Stimulated activated naive B cell treated with anti-CD40 and anti-IgM and Interleukin-4, amounts not matched to agents 10 μg/mL and 1 μg/mL and 100 μg/mL, for 72 hours (primary cell): Measurements from ENCODE around the gene RALBP1.
"Not testable (repeated sequence)": the region's sequence is repeated elsewhere in the genome, so short reads cannot be mapped to it uniquely, and the experiment has no call there.

Experiments
- ATAC-seq, 2 donors: fragments of 150-1000 bp; cut with Tn5 transposase; replicated peaks; 2 replicates each; pipeline ENCODE4 v1.10.0; 2021; ENCODE audit warnings: moderate library complexity in 1 of 2
- DNase-seq: peaks from one replicate; pipeline ENCODE4 v3.0.0; 2021
- H3K27ac Mint-ChIP-seq: one replicate; pipeline ENCODE4 v1.8.0; 2022; ENCODE audit warnings: mild to moderate bottlenecking, mixed read lengths
- H3K27me3 Mint-ChIP-seq, 2 donors: one replicate each; pipeline ENCODE4 v1.8.0; 2022; ENCODE audit warnings: mixed read lengths in 2 of 2
- H3K36me3 Mint-ChIP-seq, 2 donors: one replicate each; pipeline ENCODE4 v1.8.0; 2022; ENCODE audit warnings: mixed read lengths in 2 of 2, mild to moderate bottlenecking in 1 of 2
- H3K4me1 Mint-ChIP-seq, 2 donors: one replicate each; pipeline ENCODE4 v1.8.0; 2022; ENCODE audit warnings: mixed read lengths in 2 of 2, mild to moderate bottlenecking in 1 of 2
- H3K4me3 Mint-ChIP-seq, 2 donors: one replicate each; pipeline ENCODE4 v1.8.0; 2022; ENCODE audit warnings: mild to moderate bottlenecking in 2 of 2, mixed read lengths in 2 of 2, moderate library complexity in 1 of 2
- H3K9me3 Mint-ChIP-seq, 2 donors: one replicate each; pipeline ENCODE4 v1.8.0; 2022; ENCODE audit warnings: mixed read lengths in 2 of 2, mild to moderate bottlenecking in 1 of 2

Gene RALBP1

GRCh38 chr18:9474983-9475642 lies at the start of gene RALBP1:
RALBP1 (plus strand) TSS chr18:9475513; CDS start chr18:9513046, 37,533 bp downstream.
- Mint-ChIP-seq H3K27me3 (peaks cover 0 to 4% of the 10 kb centered on the region in 2 donors), H3K4me1 (peaks cover 17 to 25% of the 10 kb centered on the region in 2 donors), H3K9me3 (no peaks in the 10 kb centered on the region), H3K4me3 (peak within 1 kb of the TSS; percentile 96 to 99), H3K27ac (peak within 1 kb of the TSS; percentile 99), H3K36me3 (peaks cover 3 to 24% of the 10 kb centered on the region in 2 donors)
- DNase-seq = peak; percentile 99
- ATAC-seq = peak; percentile 96 to 98

GRCh38 chr18:9426753-9427152 lies 48.6 kb upstream of the RALBP1 start:
- Mint-ChIP-seq H3K27ac (no peak overlapping the region), H3K36me3 (peaks cover 0 to 3% of the 10 kb centered on the region in 2 donors), H3K9me3 (no peaks in the 10 kb centered on the region), H3K4me3 (no peak overlapping the region), H3K4me1 (no peaks in the 10 kb centered on the region), H3K27me3 (no peaks in the 10 kb centered on the region)
- ATAC-seq = no peak
- DNase-seq = no peak

- H3K27me3 Mint-ChIP-seq = peaks cover 0 to 2% of the 10 kb centered on the region in 2 donors
- peaks cover 1 to 2% of the 10 kb centered on the region in 2 donors for H3K9me3 Mint-ChIP-seq
- peaks cover 1 to 3% of the 10 kb centered on the region in 2 donors for H3K4me1 Mint-ChIP-seq
- no peak for DNase-seq
- no peak for ATAC-seq
- peaks cover 1 to 5% of the 10 kb centered on the region in 2 donors for H3K36me3 Mint-ChIP-seq
- no peak overlapping the region for H3K27ac Mint-ChIP-seq
- H3K4me3 Mint-ChIP-seq = no peak overlapping the region
Measured at GRCh38 chr18:9428301-9428706, 47.0 kb upstream of the RALBP1 start.

GRCh38 chr18:9428862-9429661 lies 46.3 kb upstream of the RALBP1 start:
- DNase-seq = no peak
- no peak overlapping the region for H3K27ac Mint-ChIP-seq
- H3K27me3 Mint-ChIP-seq = peaks cover 0 to 4% of the 10 kb centered on the region in 2 donors
- peaks cover 6 to 9% of the 10 kb centered on the region in 2 donors for H3K4me1 Mint-ChIP-seq
- peaks cover 5 to 8% of the 10 kb centered on the region in 2 donors for H3K36me3 Mint-ChIP-seq
- no peak overlapping the region for H3K4me3 Mint-ChIP-seq
- no peak for ATAC-seq
- H3K9me3 Mint-ChIP-seq = peaks cover 3 to 4% of the 10 kb centered on the region in 2 donors

GRCh38 chr18:9429662-9429993 lies 45.7 kb upstream of the RALBP1 start:
- ATAC-seq = no peak
- no peak for DNase-seq

GRCh38 chr18:9430315-9430714 lies 45.0 kb upstream of the RALBP1 start:
- H3K27ac Mint-ChIP-seq, H3K27me3 Mint-ChIP-seq, H3K4me3 Mint-ChIP-seq, ATAC-seq, DNase-seq, H3K9me3 Mint-ChIP-seq, H3K36me3 Mint-ChIP-seq: not testable (repeated sequence)
- peaks cover 6 to 16% of the 10 kb centered on the region in 2 donors for H3K4me1 Mint-ChIP-seq

More at GRCh38 chr18:9429662-9429993, 45.7 kb upstream of the RALBP1 start:
- peaks cover 5 to 8% of the 10 kb centered on the region in 2 donors for H3K36me3 Mint-ChIP-seq
- no peak overlapping the region for H3K27ac Mint-ChIP-seq
- peaks cover 6 to 15% of the 10 kb centered on the region in 2 donors for H3K4me1 Mint-ChIP-seq
- H3K27me3 Mint-ChIP-seq = peaks cover 0 to 4% of the 10 kb centered on the region in 2 donors
- H3K4me3 Mint-ChIP-seq = no peak overlapping the region
- H3K9me3 Mint-ChIP-seq = peaks cover 3 to 4% of the 10 kb centered on the region in 2 donors

- Mint-ChIP-seq H3K36me3 (peaks cover 5 to 8% of the 10 kb centered on the region in 2 donors), H3K27me3 (peaks cover 0 to 4% of the 10 kb centered on the region in 2 donors)
- ATAC-seq = no peak
Measured at GRCh38 chr18:9431296-9431695, 44.0 kb upstream of the RALBP1 start.

GRCh38 chr18:9433122-9433521 lies 42.2 kb upstream of the RALBP1 start:
- DNase-seq, H3K27ac Mint-ChIP-seq, H3K36me3 Mint-ChIP-seq, ATAC-seq, H3K4me3 Mint-ChIP-seq, H3K9me3 Mint-ChIP-seq, H3K27me3 Mint-ChIP-seq: not testable (repeated sequence)
- H3K4me1 Mint-ChIP-seq = peaks cover 6 to 16% of the 10 kb centered on the region in 2 donors

More at GRCh38 chr18:9431296-9431695, 44.0 kb upstream of the RALBP1 start:
- H3K27ac Mint-ChIP-seq = no peak overlapping the region
- no peak for DNase-seq
- peaks cover 3 to 4% of the 10 kb centered on the region in 2 donors for H3K9me3 Mint-ChIP-seq
- peaks cover 6 to 16% of the 10 kb centered on the region in 2 donors for H3K4me1 Mint-ChIP-seq
- no peak overlapping the region for H3K4me3 Mint-ChIP-seq

- Mint-ChIP-seq H3K4me3 (peak overlapping the region in 1 of 2 donors; percentile 20), H3K36me3 (peaks cover 5 to 8% of the 10 kb centered on the region in 2 donors), H3K9me3 (peaks cover 3 to 4% of the 10 kb centered on the region in 2 donors), H3K27me3 (peaks cover 0 to 4% of the 10 kb centered on the region in 2 donors), H3K4me1 (peaks cover 6 to 16% of the 10 kb centered on the region in 2 donors), H3K27ac (no peak overlapping the region)
- ATAC-seq (peak in 1 of 2 donors; percentile 46), DNase-seq (no peak)
Measured at GRCh38 chr18:9433671-9434121, 41.6 kb upstream of the RALBP1 start.

GRCh38 chr18:9434122-9434701 lies 41.1 kb upstream of the RALBP1 start:
- Mint-ChIP-seq H3K27me3 (peaks cover 0 to 4% of the 10 kb centered on the region in 2 donors), H3K36me3 (peaks cover 5 to 8% of the 10 kb centered on the region in 2 donors), H3K4me3 (peak overlapping the region in 1 of 2 donors; percentile 20), H3K27ac (no peak overlapping the region), H3K4me1 (peaks cover 6 to 16% of the 10 kb centered on the region in 2 donors), H3K9me3 (peaks cover 3 to 4% of the 10 kb centered on the region in 2 donors)
- ATAC-seq = peak; percentile 25 to 72
- no peak for DNase-seq

GRCh38 chr18:9435041-9435440 lies 40.3 kb upstream of the RALBP1 start:
- ATAC-seq = no peak
- peaks cover 5 to 8% of the 10 kb centered on the region in 2 donors for H3K36me3 Mint-ChIP-seq
- no peak for DNase-seq
- H3K4me3 Mint-ChIP-seq = no peak overlapping the region
- H3K9me3 Mint-ChIP-seq = peaks cover 3 to 4% of the 10 kb centered on the region in 2 donors
- no peak overlapping the region for H3K27ac Mint-ChIP-seq
- peaks cover 6 to 16% of the 10 kb centered on the region in 2 donors for H3K4me1 Mint-ChIP-seq
- peaks cover 0 to 4% of the 10 kb centered on the region in 2 donors for H3K27me3 Mint-ChIP-seq

GRCh38 chr18:9436206-9436929 lies 38.9 kb upstream of the RALBP1 start:
- peaks cover 6 to 16% of the 10 kb centered on the region in 2 donors for H3K4me1 Mint-ChIP-seq
- peaks cover 5% of the 10 kb centered on the region in 2 donors for H3K36me3 Mint-ChIP-seq
- ATAC-seq (no peak), DNase-seq (no peak)
- H3K27ac Mint-ChIP-seq = no peak overlapping the region
- no peak overlapping the region for H3K4me3 Mint-ChIP-seq
- peaks cover 3 to 4% of the 10 kb centered on the region in 2 donors for H3K9me3 Mint-ChIP-seq
- peaks cover 0 to 4% of the 10 kb centered on the region in 2 donors for H3K27me3 Mint-ChIP-seq

GRCh38 chr18:9437021-9437437 lies 38.3 kb upstream of the RALBP1 start:
- peaks cover 0 to 4% of the 10 kb centered on the region in 2 donors for H3K27me3 Mint-ChIP-seq
- H3K9me3 Mint-ChIP-seq = peaks cover 3 to 4% of the 10 kb centered on the region in 2 donors
- peaks cover 6 to 16% of the 10 kb centered on the region in 2 donors for H3K4me1 Mint-ChIP-seq
- no peak overlapping the region for H3K27ac Mint-ChIP-seq
- peaks cover 5% of the 10 kb centered on the region in 2 donors for H3K36me3 Mint-ChIP-seq
- DNase-seq (no peak), ATAC-seq (no peak)
- no peak overlapping the region for H3K4me3 Mint-ChIP-seq
